ENCODE data around the gene SEPTIN11.

SEPTIN11 gene

GRCh38 chr4:76949276-76950051, at the start of gene SEPTIN11:
Gene SEPTIN11 (plus strand): TSS chr4:76949752. CDS start chr4:76949904, 152 bp downstream.
- DNase-seq: peak; percentile 81 to 84

- DNase-seq: no peak
Measured at GRCh38 chr4:76902233-76902890, 47.2 kb upstream of the SEPTIN11 start.

- DNase-seq: no peak
Measured at GRCh38 chr4:76904646-76905190, 44.8 kb upstream of the SEPTIN11 start.

GRCh38 chr4:76905521-76905920, 44.0 kb upstream of the SEPTIN11 start:
- no peak for DNase-seq

GRCh38 chr4:76909711-76910110, 39.8 kb upstream of the SEPTIN11 start:
- no peak for DNase-seq

- DNase-seq: no peak
Measured at GRCh38 chr4:76920715-76921114, 28.8 kb upstream of the SEPTIN11 start.

- DNase-seq: no peak
Measured at GRCh38 chr4:76923619-76924357, 25.8 kb upstream of the SEPTIN11 start.

- no peak for DNase-seq
Measured at GRCh38 chr4:76926841-76927240, 22.7 kb upstream of the SEPTIN11 start.

- DNase-seq: no peak
Measured at GRCh38 chr4:76930685-76931084, 18.9 kb upstream of the SEPTIN11 start.

- DNase-seq: no peak
Measured at GRCh38 chr4:76931087-76931486, 18.5 kb upstream of the SEPTIN11 start.

GRCh38 chr4:76931576-76932276, 17.8 kb upstream of the SEPTIN11 start:
- no peak for DNase-seq

- no peak for DNase-seq
Measured at GRCh38 chr4:76939184-76939583, 10.4 kb upstream of the SEPTIN11 start.

- DNase-seq: no peak
Measured at GRCh38 chr4:76943129-76943620, 6.4 kb upstream of the SEPTIN11 start.

GRCh38 chr4:76943790-76944189, 5.8 kb upstream of the SEPTIN11 start:
- DNase-seq: no peak

- DNase-seq: no peak
Measured at GRCh38 chr4:76947369-76947768, 2.2 kb upstream of the SEPTIN11 start.

GRCh38 chr4:76948443-76949275, 893 bp upstream of the SEPTIN11 start:
- DNase-seq: peak; percentile 70 to 71

GRCh38 chr4:76950052-76950955, 752 bp downstream of the SEPTIN11 start:
- DNase-seq: peak; percentile 69 to 70

GRCh38 chr4:76950956-76951671, 1.6 kb downstream of the SEPTIN11 start:
- peak in 1 of 2 experiments; percentile 28 for DNase-seq

- no peak for DNase-seq
Measured at GRCh38 chr4:76951672-76952010, 2.1 kb downstream of the SEPTIN11 start.

GRCh38 chr4:76952071-76952470, 2.5 kb downstream of the SEPTIN11 start:
- no peak for DNase-seq

All from activated T-cell treated with anti-CD3 and anti-CD28 coated beads, Interleukin-2, amount 50 U/mL, for 48 hours (primary cell).